HS-27A (cell line): Measurements from ENCODE around the gene AMIGO3.

Source experiments
- DNase-seq: peaks from one replicate; pipeline ENCODE4 v3.0.0-alpha.2; 2012; ENCODE audit warnings: low read depth, missing footprints

The AMIGO3 gene

DNA sequence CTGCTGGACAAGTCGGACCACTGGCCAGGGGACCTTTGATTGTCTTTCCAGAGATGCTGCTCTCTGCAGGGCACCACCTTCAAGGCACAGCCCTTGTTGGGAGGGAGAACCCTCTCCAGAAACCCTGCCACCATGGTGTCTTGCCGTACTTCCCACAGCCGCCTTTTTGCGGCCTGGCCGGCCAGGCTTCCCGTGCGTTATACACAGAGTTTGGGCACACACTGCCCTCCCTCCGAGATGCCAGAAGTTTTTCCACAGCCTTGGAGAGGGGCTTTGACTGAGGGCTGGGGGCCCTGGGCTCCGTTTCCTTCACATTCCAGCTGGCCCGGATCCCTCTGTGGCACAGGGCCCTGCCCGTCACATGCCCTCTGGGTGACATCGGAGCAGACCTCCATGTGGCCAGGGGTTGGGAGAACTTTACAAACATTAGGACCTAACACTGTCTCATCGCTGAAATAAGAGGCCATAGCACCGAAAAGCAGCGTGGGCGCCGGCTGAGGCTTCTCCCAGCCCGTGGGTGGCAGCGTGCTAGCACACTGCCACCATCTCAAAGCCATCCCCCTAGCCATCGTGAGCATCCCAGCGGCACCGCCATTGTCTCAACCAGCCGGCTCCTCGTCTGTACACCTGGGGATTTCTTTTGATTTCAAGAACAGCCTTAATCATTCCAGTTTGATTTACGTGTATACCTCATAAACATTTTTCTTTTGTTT is 51.6 kb downstream of the AMIGO3 start:
- no peak for DNase-seq
